NCI-H1417 treated with DMSO at 0.1 percent for 48 hours (cell line): ENCODE measurements around the gene RPL18.

Experiments
- DNase-seq: peaks from one replicate; lab custom pipeline; 2025; lab: John Stamatoyannopoulos, UW

Gene RPL18

GRCh38 chr19:48614436-48615230 lies 4.3 kb downstream of the RPL18 start, which contains the start of gene FAM83E:
Gene FAM83E, minus strand, starts transcription at chr19:48615076. Its CDS starts 1,704 bp downstream, at chr19:48613372.
- no peak for DNase-seq

GRCh38 chr19:48613852-48614435 lies 5.0 kb downstream of the RPL18 start:
- DNase-seq: no peak

GRCh38 chr19:48613024-48613851 lies 5.7 kb downstream of the RPL18 start:
- DNase-seq: no peak

- no peak for DNase-seq
Measured at GRCh38 chr19:48611872-48612271, 7.1 kb downstream of the RPL18 start.

DNA sequence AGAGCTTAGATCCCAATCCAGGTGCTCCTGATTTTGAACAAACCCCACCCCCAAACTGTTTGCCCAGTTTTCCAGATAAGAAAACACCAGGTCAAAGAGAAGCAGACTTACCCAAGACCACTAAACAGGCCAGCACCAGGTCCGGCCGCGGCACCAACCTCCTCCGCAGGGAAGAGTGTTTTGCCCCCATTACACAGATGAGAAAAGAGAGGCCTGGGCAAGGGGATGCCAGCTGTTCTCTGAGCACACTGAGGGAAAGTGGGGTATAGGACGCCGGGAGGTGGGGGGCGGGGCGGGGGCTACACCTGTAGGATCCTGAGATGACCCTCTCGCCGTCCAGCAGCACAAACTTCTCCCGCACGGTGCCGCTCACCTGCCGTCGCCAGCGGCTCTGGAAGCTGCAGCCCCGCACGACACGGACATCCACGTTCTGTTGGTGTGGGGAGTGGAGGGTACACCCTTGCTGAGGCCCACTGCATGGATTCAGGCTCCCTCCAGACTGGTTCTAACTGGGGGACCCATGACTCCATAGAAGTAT lies 9.3 kb downstream of the RPL18 start:
- no peak for DNase-seq

DNA sequence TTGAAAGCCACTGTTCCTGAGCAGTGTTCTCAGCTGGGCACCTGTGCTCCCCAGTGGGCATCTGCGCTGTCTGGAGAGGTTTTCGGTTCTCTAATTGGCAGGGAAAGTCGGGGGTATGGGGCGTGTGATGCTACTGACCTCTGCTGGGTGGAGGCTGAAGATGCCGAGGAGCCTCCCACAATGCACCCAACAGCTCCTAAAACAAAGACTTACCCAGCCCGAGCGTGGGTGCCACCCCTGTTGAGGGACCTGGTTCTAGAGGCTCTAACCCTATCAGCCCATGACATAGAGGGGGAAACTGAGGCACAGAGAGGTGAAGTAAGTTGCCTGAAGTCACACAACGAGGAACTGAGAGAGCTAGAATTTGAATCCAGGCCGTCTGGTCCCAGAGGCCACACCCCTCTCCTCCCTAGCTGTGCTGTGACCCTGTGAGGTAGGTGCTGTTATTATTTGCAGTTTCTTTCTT lies 10.1 kb downstream of the RPL18 start:
- DNase-seq: no peak

DNA sequence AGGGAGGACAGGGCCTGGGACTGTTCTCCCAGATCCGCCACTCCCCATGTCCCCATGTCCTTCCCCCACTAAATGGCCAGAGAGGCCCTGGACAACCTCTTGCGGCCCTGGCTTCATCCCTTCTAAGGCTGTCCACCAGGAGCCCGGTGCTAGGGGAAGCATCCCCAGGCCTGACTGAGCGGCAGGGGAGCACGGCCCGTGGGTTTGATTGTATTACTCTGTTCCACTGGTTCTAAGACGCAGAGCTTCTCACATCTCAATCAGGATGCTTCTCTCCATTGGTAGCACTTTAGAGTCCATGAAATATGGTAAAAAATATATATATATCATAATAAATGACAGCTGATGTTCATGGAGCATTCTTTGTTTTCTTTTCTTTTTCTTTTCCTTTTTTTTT lies 11.6 kb downstream of the RPL18 start:
- DNase-seq: no peak

- no peak for DNase-seq
Measured at GRCh38 chr19:48606463-48607358, 12.3 kb downstream of the RPL18 start, which contains the start of gene SPACA4. Gene SPACA4, plus strand, starts transcription at chr19:48606742. Its CDS starts 237 bp downstream, at chr19:48606979.

- DNase-seq: no peak
Measured at GRCh38 chr19:48603850-48604249, 15.1 kb downstream of the RPL18 start.

DNA sequence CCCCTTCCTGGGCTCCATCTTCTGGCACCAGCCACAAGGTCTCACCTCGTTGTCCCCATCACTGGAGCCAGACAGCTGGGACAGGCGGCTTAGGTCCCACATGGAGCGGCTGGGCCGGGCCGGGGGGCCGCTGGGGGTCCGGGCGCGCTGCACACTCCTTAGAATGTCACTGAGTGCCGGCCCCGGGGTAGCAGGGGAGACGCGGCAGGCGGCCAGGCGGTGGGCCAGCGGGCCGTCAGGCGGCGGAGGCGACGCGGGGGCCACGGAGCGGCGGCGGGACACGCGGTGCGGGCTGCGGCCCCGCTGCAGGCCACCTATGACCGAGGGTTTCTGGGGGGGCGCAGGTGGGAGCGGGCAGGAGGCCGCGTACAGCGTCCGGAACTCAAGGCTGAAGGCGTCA lies 15.5 kb downstream of the RPL18 start:
- no peak for DNase-seq

DNA sequence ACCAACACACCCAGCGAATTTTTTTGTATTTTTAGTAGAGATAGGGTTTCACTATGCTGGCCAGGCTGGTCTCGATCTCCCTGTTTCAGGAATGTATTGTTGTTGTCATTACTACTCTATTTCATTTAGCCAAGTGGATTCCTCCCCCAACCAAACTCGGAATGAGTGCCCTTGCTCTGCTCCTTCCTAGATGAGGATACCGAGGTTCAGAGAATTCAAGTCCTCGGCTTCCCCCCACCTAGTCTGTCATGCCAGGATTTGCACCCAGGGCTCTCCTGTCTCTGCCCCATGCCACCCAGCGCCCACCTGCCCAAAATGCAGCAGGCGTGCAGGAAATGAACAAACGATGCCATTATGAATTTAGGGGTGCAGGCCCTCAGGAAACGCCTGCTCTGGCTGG lies 16.0 kb downstream of the RPL18 start:
- DNase-seq: no peak

GRCh38 chr19:48600679-48601417 lies 18.1 kb downstream of the RPL18 start:
- DNase-seq: no peak

GRCh38 chr19:48598996-48599700 lies 19.8 kb downstream of the RPL18 start:
- DNase-seq: no peak

DNA sequence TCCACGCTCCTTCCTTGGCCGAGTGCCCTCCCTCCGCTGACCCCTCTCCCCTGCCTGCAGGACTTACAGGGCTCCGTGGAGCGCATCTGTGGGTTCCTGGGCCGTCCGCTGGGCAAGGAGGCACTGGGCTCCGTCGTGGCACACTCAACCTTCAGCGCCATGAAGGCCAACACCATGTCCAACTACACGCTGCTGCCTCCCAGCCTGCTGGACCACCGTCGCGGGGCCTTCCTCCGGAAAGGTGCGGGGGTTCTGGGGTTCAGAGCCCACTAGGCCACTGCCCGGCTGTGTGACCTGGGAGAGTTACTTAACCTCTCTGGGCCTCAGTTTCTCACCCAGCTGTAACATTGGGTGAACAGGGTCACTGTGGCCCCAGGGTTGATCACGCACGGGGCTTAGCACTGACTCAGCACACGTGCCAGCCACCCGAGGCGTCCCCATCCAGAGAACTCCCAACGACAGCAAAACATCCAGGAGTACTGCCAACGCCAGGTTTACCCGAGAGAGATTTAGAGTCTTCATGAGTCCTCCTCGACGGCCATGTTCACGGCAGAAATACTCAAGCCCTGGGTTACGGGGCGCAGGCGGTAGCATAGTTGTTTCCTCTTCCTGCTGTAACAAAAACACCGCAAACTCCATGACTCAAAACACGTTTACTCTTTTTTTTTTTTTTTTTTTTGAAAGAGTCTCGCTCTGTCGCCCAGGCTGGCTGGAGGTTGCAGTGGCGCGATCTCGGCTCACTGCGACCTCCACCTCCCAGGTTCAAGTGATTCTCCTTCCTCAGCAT lies 22.1 kb downstream of the RPL18 start:
- DNase-seq: no peak

DNA sequence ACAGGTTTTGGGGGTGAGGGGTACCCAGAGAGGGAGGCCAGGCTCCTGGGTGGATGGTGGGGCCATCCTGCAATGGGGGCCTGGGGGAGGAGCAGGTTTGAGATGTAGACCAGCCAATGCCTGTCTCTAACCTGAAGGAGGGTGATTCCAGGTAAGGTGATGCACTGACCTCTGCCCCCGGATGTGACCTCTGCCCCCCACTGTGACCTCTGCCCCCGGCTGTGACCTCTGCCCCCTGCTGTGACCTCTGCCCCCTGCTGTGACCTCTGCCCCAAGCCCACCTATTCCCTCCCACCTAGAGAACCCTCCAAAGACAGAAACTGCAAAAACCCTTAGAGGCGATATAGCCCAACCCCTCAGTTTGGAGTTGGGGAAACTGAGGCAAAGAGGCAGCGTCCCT lies 22.7 kb downstream of the RPL18 start:
- DNase-seq: no peak

GRCh38 chr19:48595833-48596232 lies 23.1 kb downstream of the RPL18 start:
- no peak for DNase-seq

DNA sequence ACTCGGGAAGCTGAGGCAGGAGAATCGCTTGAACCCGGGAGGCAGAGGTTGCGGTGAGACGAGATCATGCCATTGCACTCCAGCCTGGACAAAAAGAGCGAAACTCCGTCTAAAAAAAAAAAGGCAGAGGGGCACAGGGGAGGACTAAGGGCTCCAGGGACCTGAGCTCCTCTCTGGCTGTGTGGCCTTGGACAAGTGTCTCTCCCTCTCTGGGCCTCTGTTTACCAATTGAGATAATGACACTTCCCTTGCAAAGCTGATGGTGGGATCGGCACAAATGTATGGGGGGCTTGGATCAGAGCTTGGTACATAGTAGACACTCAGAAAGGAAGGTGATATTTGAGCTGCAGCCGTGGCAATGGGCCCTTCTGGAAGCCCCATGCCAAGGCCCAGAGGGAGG lies 23.8 kb downstream of the RPL18 start:
- no peak for DNase-seq

DNA sequence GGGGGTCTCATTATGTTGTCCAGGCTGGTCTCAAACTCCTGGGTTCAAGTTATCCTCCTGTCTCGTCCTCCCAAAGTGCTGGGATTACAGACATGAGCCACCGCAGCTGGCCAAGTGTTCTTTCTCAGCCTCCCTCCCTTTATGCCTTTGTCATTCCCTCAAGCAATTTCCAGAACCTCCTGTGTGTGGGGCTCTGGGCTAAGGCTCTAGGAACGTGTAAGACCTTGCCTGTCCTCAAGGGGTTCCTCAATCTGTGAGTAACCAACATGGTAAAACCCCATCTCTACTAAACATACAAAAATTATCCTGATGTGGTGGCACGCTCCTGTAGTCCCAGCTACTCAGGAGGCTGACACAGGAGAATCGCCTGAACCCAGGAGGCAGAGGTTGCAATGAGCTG lies 28.0 kb downstream of the RPL18 start:
- DNase-seq: no peak
